GM21390 (cell line): ENCODE data around the gene ECT2L.

Experiments
- ATAC-seq: cut with Tn5 transposase; IDR thresholded peaks from one replicate; pipeline ENCODE4 v1.9.1; 2021; ENCODE audit not compliant: unreplicated experiment

ECT2L gene

DNA sequence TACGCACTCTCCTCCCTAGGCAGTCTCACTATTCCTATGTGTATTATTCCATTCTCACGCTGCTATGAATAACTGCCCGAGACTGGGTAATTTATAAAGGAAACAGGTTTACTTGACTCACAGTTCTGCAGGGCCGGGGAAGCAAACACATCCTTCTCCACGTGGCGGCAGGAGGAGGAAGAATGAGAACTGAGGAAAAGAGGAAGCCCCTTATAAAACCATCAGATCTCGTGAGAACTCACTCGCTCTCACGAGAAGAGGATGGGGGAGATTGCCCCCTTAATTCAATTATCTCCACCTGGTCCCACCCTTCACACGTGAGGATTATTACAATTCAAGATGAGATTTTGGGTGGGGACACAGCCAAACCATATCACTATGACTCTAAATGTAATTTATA lies 61.9 kb downstream of the ECT2L start:
- no peak for ATAC-seq

- ATAC-seq: no peak
These were observed 66.6 kb downstream of the ECT2L start for GRCh38 chr6:138862456-138862855.

DNA sequence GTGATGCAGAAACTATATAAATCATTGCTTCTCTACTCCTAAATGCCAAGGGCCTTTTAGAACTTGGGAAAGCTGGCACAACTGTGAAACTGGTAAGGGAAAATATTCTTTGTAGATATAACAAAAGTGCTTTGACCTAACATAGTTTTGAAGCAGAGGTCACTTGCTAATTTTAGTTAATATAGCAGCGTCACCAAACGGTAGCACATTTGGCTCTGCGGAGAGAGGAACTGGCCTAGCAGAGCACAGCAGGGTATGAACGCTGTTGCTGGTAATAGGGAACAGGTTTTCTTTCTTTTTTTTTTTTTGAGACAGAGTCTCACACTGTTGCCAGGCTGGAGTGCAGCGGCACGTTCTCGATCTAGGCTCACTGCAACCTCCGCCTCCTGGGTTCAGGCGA lies 67.4 kb downstream of the ECT2L start:
- ATAC-seq: no peak

GRCh38 chr6:138864343-138864890 lies 68.5 kb downstream of the ECT2L start:
- no peak for ATAC-seq

- ATAC-seq: no peak
These were observed 69.7 kb downstream of the ECT2L start for GRCh38 chr6:138865480-138866109.

- no peak for ATAC-seq
These were observed 72.3 kb downstream of the ECT2L start for GRCh38 chr6:138868181-138868580.

GRCh38 chr6:138869398-138869797 lies 73.5 kb downstream of the ECT2L start:
- no peak for ATAC-seq

DNA sequence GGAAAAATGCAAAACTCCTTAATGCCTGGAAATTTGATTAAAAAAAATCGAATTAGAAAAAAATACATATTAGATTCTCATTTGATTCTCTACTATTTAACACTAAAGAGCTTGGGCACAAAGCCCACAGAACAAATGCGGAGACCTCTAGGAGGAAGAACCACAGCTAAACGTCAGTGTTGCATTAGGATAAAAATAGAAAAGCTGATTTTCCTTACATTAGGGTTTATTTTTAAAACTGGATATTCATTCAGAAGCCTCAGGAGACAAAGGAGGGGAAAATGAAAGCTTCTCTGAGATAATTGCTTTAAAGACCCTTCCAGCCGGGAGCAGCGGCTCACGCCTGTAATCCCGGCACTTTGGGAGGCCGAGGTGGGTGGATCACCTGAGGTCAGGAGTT lies 77.3 kb downstream of the ECT2L start:
- ATAC-seq: no peak

GRCh38 chr6:138882369-138883017 lies 86.6 kb downstream of the ECT2L start:
- peak; percentile 78 for ATAC-seq

DNA sequence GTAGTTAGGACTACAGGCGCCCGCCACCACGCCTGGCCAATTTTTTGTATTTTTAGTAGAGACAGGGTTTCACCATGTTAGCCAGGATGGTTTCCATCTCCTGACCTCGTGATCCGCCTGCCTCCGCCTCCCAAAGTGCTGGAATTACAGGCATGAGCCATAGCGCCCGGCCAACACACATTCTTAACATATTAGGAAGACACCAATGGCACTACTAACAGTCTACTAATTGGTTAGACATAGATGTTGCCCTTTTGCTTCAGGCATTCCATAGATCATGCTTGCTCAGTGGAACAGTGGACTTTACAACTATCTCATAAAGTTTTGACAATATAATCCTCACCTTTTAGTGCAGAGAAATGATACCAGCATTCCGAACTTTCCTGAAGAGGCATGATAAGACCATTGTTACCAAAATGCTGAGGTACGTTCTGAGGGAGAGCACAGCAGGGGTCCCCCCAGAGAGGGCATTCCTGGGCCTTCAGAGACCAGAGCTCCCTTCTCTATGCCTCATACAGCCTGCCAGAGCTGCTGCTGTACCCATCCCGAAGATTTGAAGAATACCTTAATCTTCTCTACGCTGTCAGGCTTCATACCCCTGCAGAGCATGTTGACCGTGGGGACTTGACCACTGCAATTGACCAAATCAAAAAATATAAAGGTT lies 89.4 kb downstream of the ECT2L start:
- ATAC-seq: no peak

- no peak for ATAC-seq
These were observed 95.5 kb downstream of the ECT2L start for GRCh38 chr6:138891255-138891986.

GRCh38 chr6:138896104-138896756 lies 100.3 kb downstream of the ECT2L start:
- no peak for ATAC-seq

GRCh38 chr6:138897031-138897430 lies 101.1 kb downstream of the ECT2L start:
- no peak for ATAC-seq

GRCh38 chr6:138907167-138907566 lies 111.3 kb downstream of the ECT2L start:
- no peak for ATAC-seq

DNA sequence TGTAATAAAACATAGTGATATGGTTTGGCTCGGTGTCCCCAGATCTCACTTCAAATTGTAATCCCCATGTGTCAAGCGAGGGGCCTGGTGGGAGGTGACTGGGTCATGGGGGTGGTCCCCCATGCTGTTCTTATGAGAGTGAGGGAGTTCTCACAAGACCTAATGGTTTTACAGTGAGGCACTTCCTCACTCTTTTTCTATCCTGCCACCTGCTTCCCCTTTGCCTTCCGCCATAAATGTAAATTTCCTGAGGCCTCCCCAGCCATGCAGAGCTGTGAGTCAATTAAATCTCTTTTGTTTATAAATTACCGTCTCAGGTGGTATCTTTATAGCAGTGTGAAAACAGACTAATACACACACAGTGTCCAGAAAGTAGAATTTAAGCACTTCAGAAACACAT lies 113.6 kb downstream of the ECT2L start:
- ATAC-seq: no peak

GRCh38 chr6:138909975-138910374 lies 114.1 kb downstream of the ECT2L start:
- ATAC-seq: no peak

DNA sequence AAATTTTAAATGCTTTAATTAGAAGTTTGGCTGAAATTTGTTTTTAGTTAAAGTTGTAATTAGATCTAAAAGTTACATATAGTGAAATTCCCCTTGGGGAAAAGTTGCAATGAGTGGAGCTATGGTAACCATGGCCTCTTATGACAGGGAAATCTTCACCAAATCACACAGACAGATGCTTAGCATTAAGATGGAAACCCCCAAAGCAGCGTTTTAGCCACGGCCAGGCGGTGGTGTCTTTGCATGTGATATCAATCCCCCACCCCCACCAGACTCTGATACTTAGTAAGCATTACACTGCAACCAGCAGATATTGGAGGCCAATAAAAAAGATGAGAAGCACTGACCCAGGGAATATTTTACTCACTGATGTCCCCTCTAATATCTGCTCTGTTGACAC lies 116.4 kb downstream of the ECT2L start:
- ATAC-seq: no peak

GRCh38 chr6:138914701-138915100 lies 118.8 kb downstream of the ECT2L start:
- ATAC-seq: no peak

DNA sequence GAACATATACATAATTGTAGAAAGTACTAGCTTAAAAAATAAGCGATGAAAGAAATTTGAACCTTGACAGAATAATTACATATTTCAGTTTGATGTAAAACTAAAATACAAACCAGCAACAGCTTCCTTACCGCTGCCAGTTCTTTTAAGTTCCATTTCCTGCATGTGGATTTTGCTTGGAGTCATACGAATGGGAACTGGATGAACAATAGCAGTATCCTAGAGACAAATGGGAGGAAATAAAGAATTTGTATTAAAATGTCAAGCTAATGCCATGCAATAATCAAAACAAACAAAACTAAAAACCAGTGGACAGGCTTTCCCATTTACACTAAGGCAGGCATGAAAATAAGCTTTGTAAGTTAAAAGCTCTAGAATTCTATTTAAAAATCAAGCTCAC lies 125.0 kb downstream of the ECT2L start:
- no peak for ATAC-seq

- no peak for ATAC-seq
These were observed 127.7 kb downstream of the ECT2L start for GRCh38 chr6:138923561-138923960.

- no peak for ATAC-seq
These were observed 129.9 kb downstream of the ECT2L start for GRCh38 chr6:138925806-138926205.
